HUES48 (cell line): Measurements from ENCODE around the gene ATP7A.

Experiments used
- H3K27ac ChIP-seq: one replicate; pipeline ENCODE4 v1.7.0; 2013; ENCODE audit warnings: low read depth, low read length, inconsistent platforms
- H3K27me3 ChIP-seq: 2 replicates; pipeline ENCODE4 v1.6.1; 2013; ENCODE audit warnings: mild to moderate bottlenecking, low read length; ENCODE audit not compliant: control insufficient read depth, insufficient read depth
- H3K36me3 ChIP-seq: 2 replicates; pipeline ENCODE4 v1.6.1; 2013; ENCODE audit warnings: low read length; ENCODE audit not compliant: control insufficient read depth, insufficient read depth
- H3K4me1 ChIP-seq: 2 replicates; pipeline ENCODE4 v1.6.1; 2013; ENCODE audit warnings: mild to moderate bottlenecking, low read length; ENCODE audit not compliant: control insufficient read depth, insufficient read depth
- H3K4me3 ChIP-seq: 2 replicates; pipeline ENCODE4 v1.5.1; 2013; ENCODE audit warnings: mild to moderate bottlenecking, low read depth, low read length
- H3K9ac ChIP-seq: 2 replicates; pipeline ENCODE4 v1.6.1; 2013; ENCODE audit warnings: mild to moderate bottlenecking, low read depth, low read length, moderate library complexity
- H3K9me3 ChIP-seq: 2 replicates; pipeline ENCODE4 v1.6.1; 2013; ENCODE audit warnings: low read length; ENCODE audit not compliant: control insufficient read depth, insufficient read depth

ATP7A gene

DNA sequence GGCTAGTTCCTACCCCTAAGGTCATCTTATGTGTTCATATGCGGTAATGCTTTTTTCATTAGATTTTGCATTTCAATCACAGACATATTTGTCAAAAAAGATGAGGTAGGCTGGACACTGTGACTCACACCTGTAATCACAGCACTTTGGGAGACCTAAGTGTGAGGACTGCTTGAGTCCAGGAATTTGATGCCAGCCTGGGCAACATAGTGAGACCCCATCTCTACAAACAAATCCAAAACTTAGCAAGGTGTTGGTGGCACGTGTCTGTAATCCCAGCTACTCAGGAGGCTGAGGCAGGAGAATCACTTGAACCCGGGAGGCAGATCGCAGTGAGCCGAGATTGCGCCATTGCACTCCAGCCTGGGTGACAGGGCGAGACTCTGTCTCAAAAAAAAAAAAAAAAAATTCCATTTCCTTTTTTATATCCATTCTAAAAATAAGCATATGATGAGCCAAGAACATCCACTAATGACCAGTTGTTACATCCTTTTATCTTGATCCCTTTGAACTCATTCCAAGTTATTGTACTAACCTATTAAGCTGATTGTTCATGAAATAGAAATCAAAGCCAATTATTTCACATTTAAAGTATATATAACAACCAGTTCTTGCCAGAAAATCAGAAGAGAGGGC is 35.5 kb downstream of the ATP7A start:
- peaks cover 19% of the 10 kb centered on the region; the same call in 1 of the 2 replicates for H3K9me3 ChIP-seq
- no peak overlapping the region for H3K4me3 ChIP-seq
- H3K9ac ChIP-seq: no peak overlapping the region
- no peaks in the 10 kb centered on the region for H3K27me3 ChIP-seq
- no peak overlapping the region for H3K27ac ChIP-seq
- no peaks in the 10 kb centered on the region for H3K36me3 ChIP-seq
- H3K4me1 ChIP-seq: no peaks in the 10 kb centered on the region

DNA sequence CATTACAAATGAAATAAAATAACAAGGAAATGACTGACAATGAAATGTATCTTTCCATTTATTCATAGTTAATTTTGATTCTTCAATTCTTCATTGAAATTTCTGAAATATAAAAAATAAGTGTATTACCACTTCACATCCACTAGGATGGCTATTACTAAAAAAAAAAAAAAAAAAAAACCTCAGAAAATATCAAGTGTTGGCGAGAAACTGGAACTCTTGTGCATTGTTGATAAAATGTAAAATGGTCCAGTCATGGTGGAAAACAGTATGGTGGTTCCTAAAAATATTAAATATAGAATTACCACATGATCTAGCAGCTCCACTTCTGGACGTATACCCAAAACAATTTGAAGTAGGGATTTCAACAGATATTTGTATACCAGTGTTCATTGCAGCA is 36.1 kb downstream of the ATP7A start:
- Histone ChIP-seq H3K27me3 (no peaks in the 10 kb centered on the region), H3K4me3 (no peak overlapping the region), H3K36me3 (no peaks in the 10 kb centered on the region), H3K9ac (no peak overlapping the region), H3K27ac (no peak overlapping the region), H3K4me1 (no peaks in the 10 kb centered on the region), H3K9me3 (peaks cover 19% of the 10 kb centered on the region; the same call in 1 of the 2 replicates)

DNA sequence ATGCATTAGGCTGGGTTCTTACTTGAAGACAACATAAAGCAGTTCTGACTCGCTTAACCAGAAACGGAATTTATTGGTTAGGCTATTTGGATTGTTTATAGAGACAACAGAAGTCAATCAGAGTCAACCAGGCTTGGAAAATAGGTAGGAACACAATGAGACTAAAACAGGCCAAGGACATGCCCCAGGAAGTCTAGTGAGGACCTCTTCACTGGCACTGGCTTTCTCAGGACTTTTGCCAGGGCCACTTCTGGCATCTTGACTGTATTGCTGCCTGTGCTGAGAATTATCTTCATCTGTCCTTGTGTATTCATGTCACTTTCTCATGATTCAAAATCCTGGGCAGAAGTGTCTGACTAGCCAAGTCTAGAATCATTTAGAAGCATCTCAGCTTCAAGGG is 39.3 kb downstream of the ATP7A start:
- no peak overlapping the region for H3K27ac ChIP-seq
- no peak overlapping the region for H3K9ac ChIP-seq
- H3K27me3 ChIP-seq: no peaks in the 10 kb centered on the region
- H3K36me3 ChIP-seq: no peaks in the 10 kb centered on the region
- peaks cover 24% of the 10 kb centered on the region for H3K9me3 ChIP-seq
- no peak overlapping the region for H3K4me3 ChIP-seq
- no peaks in the 10 kb centered on the region for H3K4me1 ChIP-seq

DNA sequence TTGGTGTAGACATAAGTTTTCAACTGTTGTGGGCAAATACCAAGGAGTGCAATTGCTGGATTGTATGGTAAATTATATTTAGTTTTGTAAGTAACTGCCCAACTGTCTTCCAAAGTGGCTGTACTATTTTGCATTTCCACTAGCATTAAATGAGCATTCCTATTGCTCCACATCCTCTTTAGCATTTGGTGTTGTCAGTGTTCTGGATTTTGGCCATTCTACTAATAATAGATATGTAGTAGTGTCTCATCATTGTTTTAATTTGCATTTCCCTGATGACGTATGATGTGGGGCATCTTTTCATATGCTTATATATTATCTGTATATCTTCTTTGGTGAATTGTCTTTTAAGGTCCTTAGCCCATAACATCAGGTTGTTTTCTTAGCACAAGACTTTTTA is 41.7 kb downstream of the ATP7A start:
- H3K4me1 ChIP-seq: no peaks in the 10 kb centered on the region
- no peak overlapping the region for H3K9ac ChIP-seq

GRCh38 chrX:77953302-77953701 is 42.8 kb downstream of the ATP7A start:
- no peak overlapping the region for H3K9ac ChIP-seq
- no peaks in the 10 kb centered on the region for H3K36me3 ChIP-seq
- H3K27ac ChIP-seq: no peak overlapping the region
- peaks cover 28% of the 10 kb centered on the region for H3K9me3 ChIP-seq
- H3K4me3 ChIP-seq: no peak overlapping the region
- no peaks in the 10 kb centered on the region for H3K4me1 ChIP-seq
- no peaks in the 10 kb centered on the region for H3K27me3 ChIP-seq

More for the DNA sequence above, 41.7 kb downstream of the ATP7A start:
- Histone ChIP-seq H3K4me3 (no peak overlapping the region), H3K27me3 (no peaks in the 10 kb centered on the region), H3K36me3 (no peaks in the 10 kb centered on the region), H3K9me3 (peaks cover 25% of the 10 kb centered on the region), H3K27ac (no peak overlapping the region)

- peaks cover 25% of the 10 kb centered on the region for H3K9me3 ChIP-seq
- H3K4me3 ChIP-seq: no peak overlapping the region
- no peak overlapping the region for H3K27ac ChIP-seq
- H3K36me3 ChIP-seq: no peaks in the 10 kb centered on the region
- H3K27me3 ChIP-seq: no peaks in the 10 kb centered on the region
- H3K4me1 ChIP-seq: no peaks in the 10 kb centered on the region
- H3K9ac ChIP-seq: no peak overlapping the region
Measured at GRCh38 chrX:77953708-77954107, 43.2 kb downstream of the ATP7A start.

DNA sequence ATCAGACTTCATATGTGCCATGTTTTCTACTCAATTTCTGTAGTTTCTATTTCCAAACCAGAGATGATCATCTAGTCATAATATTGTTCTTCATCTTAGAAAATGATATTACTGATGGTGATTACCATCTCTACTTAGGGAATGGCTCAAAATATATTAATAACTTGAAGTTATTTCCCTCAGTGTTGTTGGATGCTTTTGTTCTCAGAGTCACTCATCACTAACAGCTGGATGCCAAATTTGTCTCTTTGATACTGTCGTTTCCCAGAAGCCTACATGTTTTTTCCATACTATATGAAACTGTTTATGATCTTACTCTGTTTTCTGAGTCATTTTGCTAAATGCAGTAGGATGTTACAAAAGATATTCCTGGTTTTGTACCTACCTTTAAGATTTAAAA is 50.1 kb downstream of the ATP7A start:
- no peak overlapping the region for H3K27ac ChIP-seq
- H3K9ac ChIP-seq: no peak overlapping the region
- H3K9me3 ChIP-seq: peaks cover 20% of the 10 kb centered on the region; the same call in 1 of the 2 replicates
- no peak overlapping the region for H3K4me3 ChIP-seq
- no peaks in the 10 kb centered on the region for H3K27me3 ChIP-seq
- no peaks in the 10 kb centered on the region for H3K4me1 ChIP-seq
- H3K36me3 ChIP-seq: no peaks in the 10 kb centered on the region

DNA sequence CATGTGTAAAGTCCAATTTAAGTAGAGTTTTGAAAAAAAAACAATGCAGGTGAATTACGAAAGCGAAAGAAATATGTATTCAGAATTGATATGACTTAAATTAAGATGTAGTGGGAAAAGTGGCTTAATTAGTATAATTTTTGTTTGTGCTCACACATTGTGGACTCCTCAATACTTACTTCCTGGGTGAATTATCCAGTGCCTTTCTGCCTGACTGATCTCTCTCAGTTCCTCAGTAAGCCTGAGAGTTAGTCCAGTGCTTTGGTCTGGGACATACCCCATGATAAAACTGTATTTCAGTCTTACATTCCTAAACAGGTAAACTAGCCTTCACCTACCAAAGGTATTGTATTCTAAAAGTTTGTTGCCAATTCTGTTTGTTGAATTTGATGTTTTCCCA is 50.6 kb downstream of the ATP7A start:
- no peak overlapping the region for H3K4me3 ChIP-seq
- no peaks in the 10 kb centered on the region for H3K4me1 ChIP-seq
- H3K27me3 ChIP-seq: no peaks in the 10 kb centered on the region
- no peak overlapping the region for H3K9ac ChIP-seq
- peaks cover 20% of the 10 kb centered on the region; the same call in 1 of the 2 replicates for H3K9me3 ChIP-seq
- no peaks in the 10 kb centered on the region for H3K36me3 ChIP-seq
- no peak overlapping the region for H3K27ac ChIP-seq

GRCh38 chrX:77962068-77962902 is 51.8 kb downstream of the ATP7A start:
- peaks cover 20% of the 10 kb centered on the region; the same call in 1 of the 2 replicates for H3K9me3 ChIP-seq
- H3K4me1 ChIP-seq: no peaks in the 10 kb centered on the region
- no peaks in the 10 kb centered on the region for H3K27me3 ChIP-seq
- H3K9ac ChIP-seq: no peak overlapping the region
- H3K4me3 ChIP-seq: no peak overlapping the region
- no peak overlapping the region for H3K27ac ChIP-seq
- no peaks in the 10 kb centered on the region for H3K36me3 ChIP-seq

DNA sequence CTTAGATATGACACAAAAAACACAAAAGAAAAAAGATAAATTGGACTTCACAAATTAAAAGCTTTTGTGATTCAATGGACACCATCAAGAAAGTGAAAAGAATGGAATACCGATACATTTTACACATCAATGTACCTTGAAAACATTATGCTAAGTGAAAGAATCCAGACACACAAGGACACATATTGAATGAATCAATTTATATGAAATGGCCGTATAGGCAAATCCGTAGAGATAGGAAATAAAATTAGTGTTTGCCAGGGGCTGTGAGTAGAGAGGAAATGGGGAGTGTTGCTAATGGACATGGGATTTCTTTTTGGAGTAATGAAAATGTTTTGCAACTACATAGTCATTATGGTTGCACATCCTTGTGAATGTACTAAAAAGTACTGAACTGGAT is 55.9 kb downstream of the ATP7A start:
- Histone ChIP-seq H3K4me3 (no peak overlapping the region), H3K27ac (no peak overlapping the region), H3K9ac (no peak overlapping the region), H3K9me3 (peaks cover 18% of the 10 kb centered on the region; the same call in 1 of the 2 replicates), H3K36me3 (no peaks in the 10 kb centered on the region), H3K4me1 (no peaks in the 10 kb centered on the region), H3K27me3 (no peaks in the 10 kb centered on the region)

DNA sequence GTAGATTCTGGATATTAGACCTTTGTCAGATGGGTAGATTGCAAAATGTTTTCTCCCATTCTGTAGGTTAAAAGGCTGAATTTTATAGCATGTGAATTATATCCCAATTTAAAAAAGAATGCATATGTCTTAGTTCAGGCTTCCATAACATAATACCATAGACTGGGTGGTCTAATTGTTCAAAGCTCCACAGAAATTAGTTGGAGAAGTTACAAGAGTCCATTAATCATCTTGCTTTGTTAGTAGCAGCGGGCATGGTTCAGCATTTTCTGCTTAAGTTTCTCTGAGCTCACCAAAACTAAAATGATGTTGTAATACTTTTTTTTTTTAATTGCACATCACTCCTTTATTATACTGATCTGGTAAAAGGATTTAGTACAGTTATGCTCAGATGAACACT is 57.1 kb downstream of the ATP7A start:
- H3K4me1 ChIP-seq: no peaks in the 10 kb centered on the region
- no peak overlapping the region for H3K9ac ChIP-seq
- no peaks in the 10 kb centered on the region for H3K36me3 ChIP-seq
- H3K27me3 ChIP-seq: no peaks in the 10 kb centered on the region
- peaks cover 14% of the 10 kb centered on the region for H3K9me3 ChIP-seq
- H3K4me3 ChIP-seq: no peak overlapping the region
- H3K27ac ChIP-seq: no peak overlapping the region
